AG09319 (cell line): ENCODE results near the gene PTPRD.

ENCODE experiments used
- DNase-seq: peaks from one replicate; pipeline ENCODE4 v3.0.0-alpha.2; 2010; ENCODE audit warnings: low read depth; ENCODE audit errors: extremely low read depth
- TF ChIP-seq, protein P1 (sequence below): IDR thresholded peaks from 2 replicates; pipeline ENCODE4 v1.5.1; 2011; ENCODE audit warnings: low read depth, mild to moderate bottlenecking, inconsistent platforms, low read length, moderate library complexity

The PTPRD gene

DNA sequence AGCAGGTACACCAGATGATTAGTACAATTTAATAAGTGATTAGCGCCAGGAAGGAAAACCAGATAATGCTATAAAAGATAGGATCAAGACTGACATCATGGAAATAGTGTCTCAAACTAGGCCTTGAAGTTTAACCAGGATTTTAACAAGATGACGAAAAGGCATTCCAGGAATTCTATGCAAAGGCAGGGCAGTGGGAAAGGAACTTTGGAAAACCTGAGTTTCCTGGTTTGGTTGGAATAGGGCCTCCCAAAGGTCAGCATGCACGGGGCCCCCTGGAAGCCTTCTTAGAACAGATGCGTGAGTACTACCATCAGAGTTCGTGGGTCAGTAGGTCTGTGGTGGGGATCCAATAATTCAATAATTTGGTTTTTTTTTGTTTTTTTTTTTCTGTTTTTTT, 1878.0 kb downstream of the PTPRD start:
- no peak for DNase-seq
- TF ChIP-seq, protein P1, sequence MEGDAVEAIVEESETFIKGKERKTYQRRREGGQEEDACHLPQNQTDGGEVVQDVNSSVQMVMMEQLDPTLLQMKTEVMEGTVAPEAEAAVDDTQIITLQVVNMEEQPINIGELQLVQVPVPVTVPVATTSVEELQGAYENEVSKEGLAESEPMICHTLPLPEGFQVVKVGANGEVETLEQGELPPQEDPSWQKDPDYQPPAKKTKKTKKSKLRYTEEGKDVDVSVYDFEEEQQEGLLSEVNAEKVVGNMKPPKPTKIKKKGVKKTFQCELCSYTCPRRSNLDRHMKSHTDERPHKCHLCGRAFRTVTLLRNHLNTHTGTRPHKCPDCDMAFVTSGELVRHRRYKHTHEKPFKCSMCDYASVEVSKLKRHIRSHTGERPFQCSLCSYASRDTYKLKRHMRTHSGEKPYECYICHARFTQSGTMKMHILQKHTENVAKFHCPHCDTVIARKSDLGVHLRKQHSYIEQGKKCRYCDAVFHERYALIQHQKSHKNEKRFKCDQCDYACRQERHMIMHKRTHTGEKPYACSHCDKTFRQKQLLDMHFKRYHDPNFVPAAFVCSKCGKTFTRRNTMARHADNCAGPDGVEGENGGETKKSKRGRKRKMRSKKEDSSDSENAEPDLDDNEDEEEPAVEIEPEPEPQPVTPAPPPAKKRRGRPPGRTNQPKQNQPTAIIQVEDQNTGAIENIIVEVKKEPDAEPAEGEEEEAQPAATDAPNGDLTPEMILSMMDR: no peak

DNA sequence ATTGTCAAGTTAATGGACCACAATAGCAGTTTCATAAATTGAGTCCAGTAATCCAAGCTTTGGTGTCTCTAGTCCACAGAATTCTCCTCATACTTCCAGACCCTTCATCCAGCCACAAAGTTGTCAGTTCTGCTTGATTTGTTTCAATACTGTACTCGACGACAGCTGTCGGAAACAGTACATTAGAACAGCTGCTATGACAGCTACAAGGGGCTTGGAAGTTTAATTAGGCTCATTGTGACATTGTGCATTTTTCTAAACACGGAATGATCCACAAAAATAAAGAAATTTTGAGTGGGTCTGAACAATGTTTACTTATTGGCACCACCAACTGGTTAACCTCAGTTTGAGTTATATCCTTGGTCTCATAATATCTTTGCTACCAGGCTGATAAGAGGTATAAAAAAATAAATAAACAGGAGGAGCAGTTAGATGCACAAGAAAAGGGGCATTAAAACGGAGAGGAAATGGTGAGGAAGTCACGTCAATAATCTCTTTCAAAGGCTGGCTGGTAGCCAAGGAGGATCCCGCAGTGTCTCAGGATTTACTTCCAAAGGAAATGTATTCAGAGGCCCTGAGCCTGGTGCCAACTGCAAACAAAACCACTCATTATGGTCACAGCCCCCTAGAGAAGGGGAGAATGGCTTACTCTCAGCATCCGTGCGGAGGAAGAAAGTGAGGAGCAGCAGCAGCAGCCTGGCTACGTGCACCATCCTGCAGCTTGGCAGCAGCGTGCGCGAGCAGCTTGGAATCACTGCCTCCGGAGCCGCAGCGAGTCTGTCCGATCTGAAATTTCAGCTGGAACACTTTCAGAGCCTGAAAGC, 1879.5 kb downstream of the PTPRD start:
- TF ChIP-seq, protein P1: no peak
- no peak for DNase-seq

DNA sequence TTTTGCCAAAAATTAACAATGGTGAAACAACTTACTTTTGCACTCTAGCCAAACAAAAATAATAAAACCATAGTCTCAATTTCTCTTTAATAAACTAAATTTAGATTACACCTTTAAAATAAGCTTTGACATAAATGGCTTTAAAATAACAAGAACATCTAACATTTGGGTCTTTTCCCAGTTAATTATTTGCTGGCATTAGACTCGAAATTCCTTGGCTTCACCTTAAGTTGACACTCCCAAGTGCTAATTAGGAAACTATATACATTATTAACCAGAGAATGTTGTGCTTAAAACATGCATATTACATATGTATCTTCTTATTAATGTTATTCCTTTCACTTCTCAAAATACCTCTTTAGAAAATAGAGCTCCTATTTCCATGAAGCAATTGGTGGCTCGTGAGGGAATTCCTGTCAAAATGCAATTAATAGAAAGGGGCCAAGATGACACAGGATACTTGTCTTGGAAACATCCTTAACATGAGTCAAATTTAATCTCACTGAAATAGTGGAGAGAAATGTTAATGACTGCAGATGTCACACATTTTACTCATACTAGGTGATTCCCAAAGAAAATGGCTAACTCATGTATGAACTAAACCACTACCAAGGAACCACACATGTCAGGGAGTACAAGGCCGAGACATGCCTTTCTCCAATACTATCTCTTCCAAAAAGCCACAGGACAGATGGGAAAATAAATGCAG, 1880.3 kb downstream of the PTPRD start:
- TF ChIP-seq, protein P1: no peak
- no peak for DNase-seq

- no peak for DNase-seq
- TF ChIP-seq, protein P1: no peak
Measured at GRCh38 chr9:8730618-8731017, 1882.2 kb downstream of the PTPRD start.

GRCh38 chr9:8728910-8729309, 1883.9 kb downstream of the PTPRD start:
- DNase-seq: no peak
- TF ChIP-seq, protein P1: no peak

- TF ChIP-seq, protein P1: no peak
- no peak for DNase-seq
Measured at GRCh38 chr9:8727191-8727590, 1885.6 kb downstream of the PTPRD start.

DNA sequence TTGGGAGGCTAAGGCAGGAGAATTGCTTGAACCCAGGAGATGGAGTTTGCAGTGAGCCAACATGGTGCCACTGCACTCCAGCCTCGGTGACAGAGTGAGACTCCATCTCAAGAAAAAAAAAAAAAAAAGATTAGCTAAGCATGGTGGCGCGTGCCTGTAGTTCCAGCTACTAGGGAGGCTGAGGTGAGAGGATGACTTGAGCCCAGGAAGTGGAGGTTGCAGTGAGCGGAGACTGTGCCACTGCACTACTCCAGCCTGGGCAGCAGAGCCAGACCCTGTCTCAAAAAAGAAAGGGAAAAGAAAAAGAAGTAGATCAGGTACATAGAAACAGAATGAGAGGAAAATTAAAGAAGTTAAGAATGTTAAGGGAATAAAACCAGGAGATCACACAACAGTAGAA, 1886.1 kb downstream of the PTPRD start:
- no peak for DNase-seq

More for the DNA sequence above, 1886.1 kb downstream of the PTPRD start:
- TF ChIP-seq, protein P1: no peak
